Mucosa of stomach (tissue), 1 donor: ENCODE results near the gene WNT8B.

Source experiments
- H3K27me3 ChIP-seq: one replicate; pipeline ENCODE4 v1.7.0; 2013; ENCODE audit warnings: mild to moderate bottlenecking, low read length; ENCODE audit not compliant: control insufficient read depth, insufficient read depth
- H3K36me3 ChIP-seq: one replicate; pipeline ENCODE4 v1.7.0; 2013; ENCODE audit warnings: low read length; ENCODE audit not compliant: control insufficient read depth, insufficient read depth
- H3K4me1 ChIP-seq: one replicate; pipeline ENCODE4 v1.7.0; 2013; ENCODE audit warnings: mild to moderate bottlenecking, low read length; ENCODE audit not compliant: control insufficient read depth, insufficient read depth
- H3K4me3 ChIP-seq: one replicate; pipeline ENCODE4 v1.7.0; 2013; ENCODE audit warnings: low read length
- H3K9ac ChIP-seq: one replicate; pipeline ENCODE4 v1.7.0; 2013; ENCODE audit warnings: mild to moderate bottlenecking, low read length, moderate library complexity
- H3K9me3 ChIP-seq: one replicate; pipeline ENCODE4 v1.7.0; 2013; ENCODE audit warnings: mild to moderate bottlenecking, low read length, moderate library complexity; ENCODE audit not compliant: control insufficient read depth
- donor health status: Pancreatic carcinoma.

Gene WNT8B

DNA sequence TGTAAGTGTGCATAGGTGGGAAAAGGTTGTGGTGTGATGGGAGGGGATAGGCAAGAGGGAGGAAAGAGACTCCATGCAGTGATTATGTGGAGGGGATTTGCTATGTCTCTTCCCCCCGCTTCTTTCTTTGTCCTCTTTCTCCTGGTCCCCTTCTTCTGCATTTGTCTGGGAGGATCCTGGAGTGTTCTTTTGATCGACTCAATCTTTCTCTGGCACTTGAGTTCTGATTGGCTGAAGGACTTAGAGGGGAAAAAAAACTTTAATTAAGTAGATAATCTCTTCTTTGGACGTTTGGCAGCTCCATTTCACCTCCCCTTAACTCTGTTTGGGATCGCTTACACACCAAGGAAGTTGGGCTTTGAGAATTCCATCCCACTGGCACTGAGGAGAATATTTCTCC is at the start of gene WNT8B:
TSS of gene WNT8B (plus strand) at position 301 of the 400 bp plus-strand sequence. CDS start 160 bp downstream, outside the sequence.
- Histone ChIP-seq H3K9me3 (no peaks in the 10 kb centered on the region), H3K4me3 (no peak within 1 kb of the TSS), H3K27me3 (peaks cover 3% of the 10 kb centered on the region), H3K9ac (no peak within 1 kb of the TSS), H3K36me3 (no peaks in the 10 kb centered on the region), H3K4me1 (no peaks in the 10 kb centered on the region)

DNA sequence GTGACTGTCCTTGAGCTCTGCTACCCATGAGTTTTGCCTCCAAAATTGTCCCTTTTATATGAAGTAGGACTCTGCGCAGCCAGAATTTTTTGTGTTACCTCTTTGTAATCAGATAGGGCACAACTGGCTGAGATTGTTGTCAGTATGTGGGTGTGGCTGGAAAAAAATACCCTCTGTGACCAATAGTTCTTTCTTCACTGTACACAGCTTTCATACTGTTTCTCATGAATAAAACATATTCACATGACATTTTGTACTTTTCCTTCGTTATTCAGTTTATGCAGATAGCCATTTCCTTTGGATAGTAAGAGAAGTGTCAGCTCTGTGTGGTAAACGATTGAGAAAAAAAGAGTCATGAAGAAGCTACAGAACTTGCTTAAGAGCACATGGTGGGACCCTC is 49.6 kb upstream of the WNT8B start:
- Histone ChIP-seq H3K4me3 (no peak overlapping the region), H3K27me3 (no peaks in the 10 kb centered on the region), H3K4me1 (no peaks in the 10 kb centered on the region), H3K36me3 (no peaks in the 10 kb centered on the region), H3K9ac (no peak overlapping the region), H3K9me3 (no peaks in the 10 kb centered on the region)

GRCh38 chr10:100419911-100420449 is 42.8 kb upstream of the WNT8B start:
- no peak overlapping the region for H3K4me3 ChIP-seq
- no peaks in the 10 kb centered on the region for H3K4me1 ChIP-seq
- H3K36me3 ChIP-seq, result no peaks in the 10 kb centered on the region
- no peaks in the 10 kb centered on the region for H3K9me3 ChIP-seq
- no peaks in the 10 kb centered on the region for H3K27me3 ChIP-seq
- no peak overlapping the region for H3K9ac ChIP-seq

DNA sequence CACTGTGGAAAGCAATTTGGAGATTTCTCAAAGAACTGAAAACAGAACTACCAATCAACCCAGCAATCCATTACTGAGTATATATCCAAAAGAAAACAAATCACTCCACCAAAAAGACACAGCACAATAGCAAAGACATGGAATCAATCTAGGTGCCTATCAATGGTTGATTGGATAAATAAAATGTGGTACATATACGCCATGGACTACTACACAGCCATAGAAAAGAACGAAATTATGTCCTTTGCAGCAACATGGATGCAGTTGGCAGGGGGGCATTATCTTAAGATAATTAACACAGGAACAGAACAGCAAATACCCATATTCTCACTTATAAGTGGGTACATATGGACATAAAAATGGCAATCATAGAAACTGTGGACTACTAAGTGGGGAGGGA is 35.4 kb upstream of the WNT8B start:
- no peaks in the 10 kb centered on the region for H3K36me3 ChIP-seq
- no peak overlapping the region for H3K4me3 ChIP-seq
- H3K4me1 ChIP-seq, result no peaks in the 10 kb centered on the region
- no peaks in the 10 kb centered on the region for H3K27me3 ChIP-seq
- no peak overlapping the region for H3K9ac ChIP-seq
- no peaks in the 10 kb centered on the region for H3K9me3 ChIP-seq

DNA sequence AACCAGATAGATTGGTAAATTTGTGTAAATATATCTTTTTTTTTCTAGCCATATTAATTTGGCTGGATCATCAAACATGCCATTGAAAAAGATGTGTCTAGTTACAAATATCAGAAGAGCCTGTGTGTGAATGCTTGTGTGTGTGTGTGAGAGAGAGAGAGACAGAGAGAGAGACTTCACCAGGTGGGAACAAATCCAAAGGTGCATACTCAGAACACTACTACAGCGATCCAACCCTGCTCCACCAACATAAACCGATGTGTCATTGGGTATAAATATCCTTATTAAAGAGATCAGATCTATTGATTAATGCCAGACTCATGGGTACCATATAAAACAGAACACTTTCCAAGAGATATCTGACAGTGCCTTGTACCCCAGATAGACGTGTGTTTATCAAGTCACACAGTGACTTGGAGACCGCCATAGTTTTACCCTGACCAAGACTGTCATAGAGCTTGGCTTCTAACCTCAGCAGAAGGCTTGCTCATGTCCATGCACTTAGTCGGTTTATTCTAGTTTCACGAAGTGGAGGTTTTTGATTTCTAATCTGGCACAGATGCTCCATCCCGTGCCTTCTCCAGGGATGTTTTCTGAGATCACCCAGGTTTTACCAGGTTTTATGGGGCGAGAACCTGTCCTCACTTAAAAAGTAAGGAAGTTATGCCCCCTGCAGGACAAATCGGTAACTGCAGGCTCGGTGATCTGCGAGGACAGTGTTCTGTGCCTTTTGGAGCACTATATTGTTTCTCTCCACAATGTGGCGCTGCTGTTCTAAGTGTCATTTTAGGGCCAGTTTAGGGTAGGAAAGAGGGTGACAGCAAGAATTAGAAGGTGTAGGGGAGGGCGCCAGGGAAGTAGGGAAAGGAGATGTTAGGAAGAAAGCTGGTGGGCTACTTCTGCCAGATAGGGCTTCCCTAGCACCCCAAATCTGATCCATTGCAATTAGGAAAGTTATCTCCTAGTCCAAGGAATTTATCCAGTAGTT is 29.3 kb upstream of the WNT8B start:
- H3K9me3 ChIP-seq, result no peaks in the 10 kb centered on the region
- no peaks in the 10 kb centered on the region for H3K36me3 ChIP-seq
- no peak overlapping the region for H3K9ac ChIP-seq

DNA sequence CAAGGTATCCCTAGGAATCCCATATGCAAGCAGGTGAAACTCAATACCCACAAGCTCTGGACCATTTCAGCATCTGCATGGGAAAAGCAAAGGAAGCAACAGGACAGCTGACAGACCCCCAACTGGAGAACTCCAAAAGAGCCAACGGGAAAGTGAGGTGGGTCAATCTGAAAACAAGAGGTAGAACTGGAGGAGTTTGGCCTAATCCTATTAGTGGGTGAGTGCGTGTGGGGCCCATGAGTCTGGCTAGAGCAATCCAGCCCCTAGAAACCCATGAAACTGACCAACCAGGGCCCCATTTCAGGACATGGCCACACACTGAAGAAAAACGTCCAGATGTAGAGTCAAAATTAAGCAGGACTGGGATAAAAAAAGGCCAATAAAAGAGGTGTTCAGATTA is 26.6 kb upstream of the WNT8B start:
- Histone ChIP-seq H3K36me3 (no peaks in the 10 kb centered on the region), H3K4me1 (no peaks in the 10 kb centered on the region), H3K9me3 (no peaks in the 10 kb centered on the region), H3K27me3 (peaks cover 3% of the 10 kb centered on the region), H3K4me3 (no peak overlapping the region), H3K9ac (no peak overlapping the region)

More for the DNA sequence above, 29.3 kb upstream of the WNT8B start:
- Histone ChIP-seq H3K4me3 (no peak overlapping the region), H3K4me1 (no peaks in the 10 kb centered on the region), H3K27me3 (peaks cover 3% of the 10 kb centered on the region)

DNA sequence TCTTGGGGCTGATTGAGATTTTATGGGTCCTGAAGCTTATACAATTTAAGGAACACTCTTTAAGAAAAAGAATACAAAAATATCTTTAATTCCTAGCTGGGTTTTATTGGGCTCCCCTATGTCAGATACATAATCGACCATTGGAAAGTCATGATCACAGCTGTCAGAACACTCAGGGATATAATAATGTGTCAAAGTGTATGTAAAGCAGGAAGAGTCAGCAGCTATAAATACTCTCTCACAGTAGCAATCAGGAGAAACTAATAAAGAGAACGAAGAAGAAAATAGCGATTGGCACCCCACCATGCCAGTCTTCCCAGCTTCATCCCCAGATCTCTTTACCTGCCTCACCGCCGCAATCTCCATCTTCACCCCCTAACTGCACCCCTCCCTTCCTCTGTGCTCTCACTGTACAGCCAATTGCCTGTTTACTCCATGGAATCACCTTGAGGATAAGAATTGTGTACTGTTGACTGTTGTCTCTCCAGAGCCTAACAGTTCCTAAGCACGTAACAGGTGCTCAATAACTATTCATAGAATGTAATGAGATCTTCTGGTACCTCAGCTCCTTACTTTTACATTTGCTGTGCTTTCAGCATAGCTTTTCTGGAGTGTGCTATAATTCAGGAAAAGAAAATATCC is 24.0 kb upstream of the WNT8B start:
- H3K9me3 ChIP-seq, result no peaks in the 10 kb centered on the region
- no peaks in the 10 kb centered on the region for H3K4me1 ChIP-seq
- no peaks in the 10 kb centered on the region for H3K36me3 ChIP-seq
- H3K9ac ChIP-seq, result no peak overlapping the region
- peaks cover 3% of the 10 kb centered on the region for H3K27me3 ChIP-seq
- H3K4me3 ChIP-seq, result no peak overlapping the region

DNA sequence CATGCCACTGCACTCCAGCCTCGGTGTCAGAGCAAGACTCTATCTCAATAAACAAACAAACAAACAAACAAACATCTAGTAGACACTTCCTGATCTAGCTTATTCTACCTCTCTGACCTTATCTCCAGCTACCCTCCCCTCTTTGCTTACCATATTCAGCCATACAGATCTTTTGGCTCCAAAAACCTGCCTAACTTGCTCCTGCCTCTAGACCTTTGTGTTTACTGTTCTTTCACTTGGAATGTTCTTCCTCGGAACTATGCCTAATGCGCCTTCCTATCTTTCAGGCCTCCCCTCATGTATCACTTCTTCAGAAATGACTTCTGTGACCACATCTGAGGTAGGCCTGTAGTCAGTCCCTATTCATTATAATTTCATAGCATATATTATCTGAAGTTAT is 20.3 kb upstream of the WNT8B start:
- Histone ChIP-seq H3K9ac (no peak overlapping the region), H3K4me3 (no peak overlapping the region), H3K36me3 (no peaks in the 10 kb centered on the region), H3K4me1 (no peaks in the 10 kb centered on the region), H3K27me3 (no peaks in the 10 kb centered on the region), H3K9me3 (no peaks in the 10 kb centered on the region)

DNA sequence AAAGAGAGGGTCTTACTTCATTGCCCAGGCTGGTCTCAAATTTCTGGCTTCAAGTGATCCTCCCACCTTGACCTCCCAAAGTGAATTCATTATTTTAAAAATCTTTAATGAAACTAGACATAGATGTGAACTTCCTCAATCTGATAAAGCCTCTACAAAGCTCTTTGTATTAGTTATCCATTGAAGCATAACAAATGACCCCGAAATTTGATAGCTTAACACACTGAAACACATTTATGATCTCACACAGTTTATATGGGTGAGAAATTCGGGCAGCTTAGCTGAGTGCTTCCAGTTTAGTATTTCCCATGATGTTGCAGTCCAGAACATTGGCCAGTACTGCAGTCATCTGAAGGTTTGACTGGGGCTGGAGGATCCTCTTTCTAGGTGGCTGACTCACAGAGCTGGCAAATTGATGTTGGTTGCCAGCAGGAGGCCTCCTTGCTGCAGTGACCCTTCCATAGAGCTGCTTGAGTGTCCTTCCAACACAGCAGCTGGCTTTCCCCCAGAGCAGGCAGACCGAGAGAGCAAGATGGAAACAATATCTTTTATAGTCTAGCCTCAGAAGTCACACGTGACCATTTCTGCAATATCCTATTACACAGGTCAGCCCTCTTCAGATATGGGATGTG is 16.6 kb upstream of the WNT8B start:
- Histone ChIP-seq H3K27me3 (no peaks in the 10 kb centered on the region), H3K9ac (no peak overlapping the region), H3K4me3 (no peak overlapping the region), H3K4me1 (no peaks in the 10 kb centered on the region), H3K36me3 (no peaks in the 10 kb centered on the region), H3K9me3 (no peaks in the 10 kb centered on the region)

DNA sequence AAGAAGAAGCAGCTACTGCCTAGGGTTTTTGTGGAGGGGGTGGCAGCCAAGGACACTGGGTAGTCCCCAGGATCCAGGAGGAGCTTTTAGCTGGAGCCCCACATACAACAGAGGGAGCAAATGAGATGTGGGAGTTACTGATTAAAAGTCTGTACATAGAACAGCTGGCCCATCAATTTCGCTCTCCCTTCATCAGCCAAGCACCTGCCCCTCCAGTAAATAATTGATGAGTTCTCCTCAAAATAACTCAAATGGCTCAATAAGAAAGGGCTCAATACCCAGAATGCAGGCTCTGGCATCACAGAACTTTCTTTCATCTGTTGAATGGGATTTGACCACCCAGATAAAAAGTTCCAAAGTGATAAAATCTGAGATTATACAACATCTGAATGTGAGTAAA is 15.1 kb upstream of the WNT8B start:
- no peaks in the 10 kb centered on the region for H3K4me1 ChIP-seq
- H3K4me3 ChIP-seq, result no peak overlapping the region
- H3K36me3 ChIP-seq, result no peaks in the 10 kb centered on the region
- no peaks in the 10 kb centered on the region for H3K9me3 ChIP-seq
- H3K27me3 ChIP-seq, result no peaks in the 10 kb centered on the region
- H3K9ac ChIP-seq, result no peak overlapping the region

DNA sequence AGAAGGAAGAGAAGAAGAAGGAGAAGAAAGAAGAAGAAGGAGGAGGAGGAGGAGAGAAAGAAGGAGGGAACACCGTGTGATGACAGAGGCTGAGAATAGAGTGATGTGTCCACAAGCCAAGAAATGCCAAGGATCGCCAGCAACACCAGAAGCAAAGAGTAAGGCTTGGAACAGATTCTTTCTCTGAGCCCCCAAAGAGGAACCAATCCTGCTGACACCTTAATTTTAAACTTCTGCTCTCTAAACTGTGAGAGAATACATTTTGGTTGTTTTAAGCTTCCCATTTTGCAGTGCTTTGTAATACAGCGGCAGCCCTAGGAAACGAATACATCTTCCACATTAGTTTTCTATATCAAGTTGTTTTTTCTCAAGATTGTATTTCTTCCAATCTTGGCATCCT is 13.9 kb upstream of the WNT8B start:
- Histone ChIP-seq H3K36me3 (no peaks in the 10 kb centered on the region), H3K9ac (no peak overlapping the region), H3K4me3 (no peak overlapping the region), H3K4me1 (no peaks in the 10 kb centered on the region), H3K9me3 (no peaks in the 10 kb centered on the region), H3K27me3 (no peaks in the 10 kb centered on the region)

- no peaks in the 10 kb centered on the region for H3K4me1 ChIP-seq
- no peak overlapping the region for H3K4me3 ChIP-seq
- H3K27me3 ChIP-seq, result no peaks in the 10 kb centered on the region
- H3K9me3 ChIP-seq, result no peaks in the 10 kb centered on the region
- no peak overlapping the region for H3K9ac ChIP-seq
- H3K36me3 ChIP-seq, result no peaks in the 10 kb centered on the region
Observed at GRCh38 chr10:100468322-100468721, 5.5 kb downstream of the WNT8B start.
